OCI-LY3 (cell line): ENCODE results near the gene SIL1.

Experiments
- H2AFZ ChIP-seq: fragments of 200-600, 300-600 bp; shearing (Covaris generic); 2 replicates; pipeline ENCODE4 v1.6.0; 2014; ENCODE audit warnings: antibody characterized with exemption, low read depth, low read length
- H3K27ac ChIP-seq: fragments of 200-600, 300-600 bp; sonication (generic); 2 replicates; pipeline ENCODE4 v1.5.1; 2014; ENCODE audit warnings: mild to moderate bottlenecking, low read length, moderate library complexity, mixed read lengths
- H3K27me3 ChIP-seq: fragments of 200-600, 300-600 bp; sonication (generic); 2 replicates; pipeline ENCODE4 v1.6.1; 2014; ENCODE audit warnings: low read depth, low read length, mixed read lengths
- H3K36me3 ChIP-seq: fragments of 200-600, 300-600 bp; sonication (generic); replicated peaks from 2 replicates; pipeline ENCODE3; 2014; ENCODE audit warnings: low read depth, low read length, mixed read lengths
- H3K4me1 ChIP-seq: fragments of 300-600, 200-600 bp; sonication (generic); 2 replicates; pipeline ENCODE4 v1.6.1; 2014; ENCODE audit warnings: low read length, mixed read lengths
- H3K4me2 ChIP-seq: fragments of 200-600, 300-600 bp; sonication (generic); 2 replicates; pipeline ENCODE4 v1.6.1; 2014; ENCODE audit warnings: low read length, mixed read lengths
- H3K4me3 ChIP-seq: fragments of 300-600, 200-600 bp; sonication (generic); 2 replicates; pipeline ENCODE4 v1.5.1; 2014; ENCODE audit warnings: antibody characterized with exemption, mild to moderate bottlenecking, low read length, moderate library complexity
- H3K79me2 ChIP-seq: fragments of 300-600, 200-600 bp; shearing (Covaris generic); 2 replicates; pipeline ENCODE4 v1.6.1; 2014; ENCODE audit warnings: mild to moderate bottlenecking, low read length, mixed read lengths
- H3K9ac ChIP-seq: fragments of 300-600, 200-600 bp; shearing (Covaris generic); 2 replicates; pipeline ENCODE4 v1.6.0; 2014; ENCODE audit warnings: mild to moderate bottlenecking, low read length, moderate library complexity
- H3K9me3 ChIP-seq: fragments of 200-600, 300-600 bp; shearing (Covaris generic); 2 replicates; pipeline ENCODE4 v1.6.1; 2014; ENCODE audit warnings: low read length, mixed read lengths; ENCODE audit not compliant: insufficient read depth
- H4K20me1 ChIP-seq: fragments of 200-600, 300-600 bp; sonication (generic); 2 replicates; pipeline ENCODE4 v1.6.1; 2016; ENCODE audit warnings: low read length, mixed read lengths; ENCODE audit not compliant: insufficient read depth
- EZH2phosphoT487 ChIP-seq: fragments of 200-600 bp; shearing (Covaris generic); IDR thresholded peaks from 2 replicates; pipeline ENCODE4 v1.6.1; 2018; ENCODE audit warnings: antibody characterized with exemption, mixed run types, low read depth
- TF ChIP-seq, protein P1 (sequence below): fragments of 200-600, 300-600 bp; sonication (generic); IDR thresholded peaks from 2 replicates; pipeline ENCODE4 v1.5.1; 2014; ENCODE audit warnings: antibody characterized with exemption, low read length, low read depth

Gene SIL1

GRCh38 chr5:139149477-139150199, 48.5 kb downstream of the SIL1 start:
- Histone ChIP-seq H3K9ac (no peak overlapping the region), H3K79me2 (no peaks in the 10 kb centered on the region), H3K27ac (no peak overlapping the region), H4K20me1 (peaks cover 4% of the 10 kb centered on the region; the same call in 1 of the 2 replicates), H2AFZ (no peak overlapping the region), H3K27me3 (no peaks in the 10 kb centered on the region), H3K9me3 (no peaks in the 10 kb centered on the region), H3K36me3 (no peaks in the 10 kb centered on the region), H3K4me3 (no peak overlapping the region), H3K4me1 (no peaks in the 10 kb centered on the region), H3K4me2 (no peak overlapping the region)
- TF ChIP-seq EZH2phosphoT487, result no peak
- TF ChIP-seq, protein P1, sequence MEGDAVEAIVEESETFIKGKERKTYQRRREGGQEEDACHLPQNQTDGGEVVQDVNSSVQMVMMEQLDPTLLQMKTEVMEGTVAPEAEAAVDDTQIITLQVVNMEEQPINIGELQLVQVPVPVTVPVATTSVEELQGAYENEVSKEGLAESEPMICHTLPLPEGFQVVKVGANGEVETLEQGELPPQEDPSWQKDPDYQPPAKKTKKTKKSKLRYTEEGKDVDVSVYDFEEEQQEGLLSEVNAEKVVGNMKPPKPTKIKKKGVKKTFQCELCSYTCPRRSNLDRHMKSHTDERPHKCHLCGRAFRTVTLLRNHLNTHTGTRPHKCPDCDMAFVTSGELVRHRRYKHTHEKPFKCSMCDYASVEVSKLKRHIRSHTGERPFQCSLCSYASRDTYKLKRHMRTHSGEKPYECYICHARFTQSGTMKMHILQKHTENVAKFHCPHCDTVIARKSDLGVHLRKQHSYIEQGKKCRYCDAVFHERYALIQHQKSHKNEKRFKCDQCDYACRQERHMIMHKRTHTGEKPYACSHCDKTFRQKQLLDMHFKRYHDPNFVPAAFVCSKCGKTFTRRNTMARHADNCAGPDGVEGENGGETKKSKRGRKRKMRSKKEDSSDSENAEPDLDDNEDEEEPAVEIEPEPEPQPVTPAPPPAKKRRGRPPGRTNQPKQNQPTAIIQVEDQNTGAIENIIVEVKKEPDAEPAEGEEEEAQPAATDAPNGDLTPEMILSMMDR, result no peak

DNA sequence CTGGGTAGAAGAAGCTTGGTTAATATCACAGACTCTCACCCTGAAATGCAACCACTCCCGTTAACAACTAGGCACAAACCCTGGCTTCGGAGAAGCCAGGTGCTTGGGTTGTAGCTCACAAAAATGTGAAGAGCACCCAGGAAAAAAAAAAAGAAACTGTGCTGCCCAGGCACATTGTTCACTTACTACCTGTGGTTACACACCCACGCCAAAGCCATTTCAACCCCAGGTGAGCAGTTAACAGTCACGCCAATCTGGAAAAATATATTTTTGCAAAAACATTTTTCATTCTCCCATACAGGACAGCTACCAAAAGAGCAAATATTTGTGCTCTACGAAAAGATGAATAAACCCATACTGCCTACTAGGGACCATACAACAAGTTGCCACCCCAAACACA, 49.2 kb downstream of the SIL1 start:
- Histone ChIP-seq H3K9me3 (no peaks in the 10 kb centered on the region), H3K9ac (no peak overlapping the region), H3K4me2 (no peak overlapping the region), H3K79me2 (no peaks in the 10 kb centered on the region), H2AFZ (no peak overlapping the region), H3K4me1 (no peaks in the 10 kb centered on the region), H3K36me3 (no peaks in the 10 kb centered on the region), H3K4me3 (no peak overlapping the region), H3K27ac (no peak overlapping the region), H3K27me3 (no peaks in the 10 kb centered on the region), H4K20me1 (peaks cover 4% of the 10 kb centered on the region; the same call in 1 of the 2 replicates)
- TF ChIP-seq, protein P1, result no peak
- TF ChIP-seq EZH2phosphoT487, result no peak

- Histone ChIP-seq H3K9me3 (no peaks in the 10 kb centered on the region), H3K4me3 (no peak overlapping the region), H3K4me1 (no peaks in the 10 kb centered on the region), H2AFZ (no peak overlapping the region), H3K4me2 (no peak overlapping the region), H3K79me2 (no peaks in the 10 kb centered on the region), H3K36me3 (no peaks in the 10 kb centered on the region), H3K27me3 (no peaks in the 10 kb centered on the region), H3K9ac (no peak overlapping the region), H3K27ac (no peak overlapping the region), H4K20me1 (peaks cover 4% of the 10 kb centered on the region; the same call in 1 of the 2 replicates)
- TF ChIP-seq, protein P1, result no peak
- no peak for TF ChIP-seq EZH2phosphoT487
These were observed 49.9 kb downstream of the SIL1 start for GRCh38 chr5:139148306-139148705.

GRCh38 chr5:139147483-139148087, 50.6 kb downstream of the SIL1 start:
- no peak overlapping the region for H3K4me3 ChIP-seq
- H3K4me2 ChIP-seq, result no peak overlapping the region
- no peaks in the 10 kb centered on the region for H3K4me1 ChIP-seq
- H3K9ac ChIP-seq, result no peak overlapping the region
- no peaks in the 10 kb centered on the region for H3K79me2 ChIP-seq
- peaks cover 4% of the 10 kb centered on the region; the same call in 1 of the 2 replicates for H4K20me1 ChIP-seq
- no peaks in the 10 kb centered on the region for H3K36me3 ChIP-seq
- no peak overlapping the region for H2AFZ ChIP-seq
- no peaks in the 10 kb centered on the region for H3K9me3 ChIP-seq
- no peak overlapping the region for H3K27ac ChIP-seq
- H3K27me3 ChIP-seq, result no peaks in the 10 kb centered on the region
- no peak for TF ChIP-seq EZH2phosphoT487
- TF ChIP-seq, protein P1, result no peak
